H9 (cell line): ENCODE data around the gene MYO1E. TPM values are rescaled to one million over a fixed set of nuclear protein-coding genes. Genes with fewer than 3 reads are reported as not detected.

Source experiments
- DNase-seq: peaks from one replicate; pipeline ENCODE4 v3.0.0-alpha.2; 2017
- H2AFZ ChIP-seq: one replicate; pipeline ENCODE4 v1.6.1; 2013; ENCODE audit warnings: mild to moderate bottlenecking, low read length, control low read depth, moderate library complexity
- H2AK5ac ChIP-seq: 2 replicates; pipeline ENCODE4 v1.6.1; 2013; ENCODE audit warnings: low read length, control low read depth, mixed read lengths; ENCODE audit not compliant: insufficient read length
- H2BK120ac ChIP-seq: one replicate; pipeline ENCODE4 v1.6.1; 2013; ENCODE audit warnings: low read depth, mild to moderate bottlenecking, low read length, control low read depth, inconsistent platforms; ENCODE audit not compliant: poor library complexity, severe bottlenecking
- H2BK12ac ChIP-seq: 2 replicates; pipeline ENCODE4 v1.6.1; 2013; ENCODE audit warnings: low read length, control low read depth, mixed read lengths, low read depth; ENCODE audit not compliant: insufficient read length
- H2BK15ac ChIP-seq: 2 replicates; pipeline ENCODE4 v1.6.1; 2013; ENCODE audit warnings: low read depth, low read length, control low read depth
- H2BK20ac ChIP-seq: one replicate; pipeline ENCODE4 v1.6.1; 2013; ENCODE audit warnings: low read depth, mild to moderate bottlenecking, low read length, control low read depth, inconsistent platforms; ENCODE audit not compliant: poor library complexity, severe bottlenecking
- H2BK5ac ChIP-seq: 2 replicates; pipeline ENCODE4 v1.6.1; 2013; ENCODE audit warnings: low read length, control low read depth, mixed read lengths; ENCODE audit not compliant: insufficient read length
- H3K14ac ChIP-seq: 2 replicates; pipeline ENCODE4 v1.6.1; 2013; ENCODE audit warnings: low read length, control low read depth; ENCODE audit not compliant: insufficient read depth
- H3K18ac ChIP-seq: 2 replicates; pipeline ENCODE4 v1.6.1; 2013; ENCODE audit warnings: low read depth, mild to moderate bottlenecking, mixed read lengths, low read length, control low read depth; ENCODE audit not compliant: insufficient read length
- H3K23ac ChIP-seq: 2 replicates; pipeline ENCODE4 v1.6.1; 2013; ENCODE audit warnings: low read length, control low read depth, mixed read lengths, low read depth; ENCODE audit not compliant: insufficient read length
- H3K23me2 ChIP-seq: 2 replicates; pipeline ENCODE4 v1.6.1; 2013; ENCODE audit warnings: low read depth, mild to moderate bottlenecking, mixed read lengths, low read length, control low read depth; ENCODE audit not compliant: insufficient read length, poor library complexity, severe bottlenecking
- H3K27ac ChIP-seq: 2 replicates; pipeline ENCODE4 v1.5.1; 2013; ENCODE audit warnings: low read length, control low read depth, mixed read lengths, low read depth; ENCODE audit not compliant: insufficient read length
- H3K27me3 ChIP-seq: 2 replicates; pipeline ENCODE4 v1.6.1; 2013; ENCODE audit warnings: low read length, control low read depth, inconsistent platforms; ENCODE audit not compliant: insufficient read depth
- H3K4ac ChIP-seq: 2 replicates; pipeline ENCODE4 v1.6.1; 2013; ENCODE audit warnings: low read depth, mild to moderate bottlenecking, control low read depth, inconsistent platforms, low read length, moderate library complexity
- H3K4me1 ChIP-seq: 2 replicates; pipeline ENCODE4 v1.6.1; 2013; ENCODE audit warnings: low read length, control low read depth, inconsistent platforms; ENCODE audit not compliant: insufficient read depth
- H3K4me2 ChIP-seq: 2 replicates; pipeline ENCODE4 v1.6.1; 2013; ENCODE audit warnings: low read length, control low read depth, mixed read lengths; ENCODE audit not compliant: insufficient read length, insufficient read depth
- H3K56ac ChIP-seq: 2 replicates; pipeline ENCODE4 v1.6.1; 2013; ENCODE audit warnings: low read depth, mild to moderate bottlenecking, mixed read lengths, low read length, control low read depth; ENCODE audit not compliant: insufficient read length
- H3K79me1 ChIP-seq: 2 replicates; pipeline ENCODE4 v1.6.1; 2013; ENCODE audit warnings: low read depth, mild to moderate bottlenecking, moderate library complexity, low read length, control low read depth, inconsistent platforms; ENCODE audit not compliant: insufficient read depth, poor library complexity, severe bottlenecking
- H3K79me2 ChIP-seq: 2 replicates; pipeline ENCODE4 v1.6.1; 2013; ENCODE audit warnings: low read length, control low read depth, inconsistent platforms; ENCODE audit not compliant: insufficient read depth
- H3K9ac ChIP-seq: 2 replicates; pipeline ENCODE4 v1.6.1; 2013; ENCODE audit warnings: low read length, control low read depth, mixed read lengths; ENCODE audit not compliant: insufficient read length; ENCODE audit errors: extremely low read depth
- H3K9me3 ChIP-seq: one replicate; pipeline ENCODE4 v1.6.1; 2013; ENCODE audit warnings: low read depth, low read length, inconsistent platforms; ENCODE audit not compliant: control insufficient read depth
- H3T11ph ChIP-seq: one replicate; pipeline ENCODE4 v1.6.1; 2013; ENCODE audit warnings: mild to moderate bottlenecking, low read length, control low read depth, inconsistent platforms
- H4K20me1 ChIP-seq: one replicate; pipeline ENCODE4 v1.6.1; 2013; ENCODE audit not compliant: control insufficient read depth, insufficient read length, insufficient read depth
- H4K5ac ChIP-seq: 2 replicates; pipeline ENCODE4 v1.6.1; 2013; ENCODE audit warnings: low read depth, mild to moderate bottlenecking, mixed read lengths, low read length, control low read depth; ENCODE audit not compliant: insufficient read length
- H4K8ac ChIP-seq: replicated peaks from 2 replicates; pipeline ENCODE4 v1.6.1; 2013; ENCODE audit warnings: low read length, control low read depth, mixed read lengths, low read depth; ENCODE audit not compliant: insufficient read length
- H4K91ac ChIP-seq: 2 replicates; pipeline ENCODE4 v1.6.1; 2013; ENCODE audit warnings: low read depth, mild to moderate bottlenecking, moderate library complexity, mixed read lengths, low read length, control low read depth; ENCODE audit not compliant: insufficient read length
- H3K27ac Mint-ChIP-seq, 3 experiments: 2 replicates in 2 of 3; 3 replicates in 1 of 3; pipeline ENCODE4 v1.8.0; 2020 to 2021; ENCODE audit warnings: mixed read lengths in 3 of 3, mild to moderate bottlenecking in 1 of 3, moderate library complexity in 1 of 3
- H3K27me3 Mint-ChIP-seq: 2 replicates; pipeline ENCODE4 v1.8.0; 2021; ENCODE audit warnings: low read depth, mild to moderate bottlenecking, moderate library complexity, mixed read lengths
- H3K36me3 Mint-ChIP-seq, 3 experiments: 2 replicates in 2 of 3; 3 replicates in 1 of 3; pipeline ENCODE4 v1.8.0; 2020 to 2021; ENCODE audit warnings: low read depth in 3 of 3, mixed read lengths in 3 of 3; ENCODE audit not compliant: insufficient read depth in 1 of 3
- H3K4me1 Mint-ChIP-seq, 2 experiments: 2 replicates each; pipeline ENCODE4 v1.8.0; 2020; ENCODE audit warnings: mixed read lengths in 2 of 2
- H3K4me3 Mint-ChIP-seq, 2 experiments: 2 replicates in 1 of 2; 3 replicates in 1 of 2; pipeline ENCODE4 v1.8.0; 2020 to 2021; ENCODE audit warnings: mild to moderate bottlenecking in 2 of 2, mixed read lengths in 2 of 2, moderate library complexity in 1 of 2
- H3K9me3 Mint-ChIP-seq, 2 experiments: 2 replicates in 1 of 2; 3 replicates in 1 of 2; pipeline ENCODE4 v1.8.0; 2020; ENCODE audit warnings: mild to moderate bottlenecking in 2 of 2, mixed read lengths in 2 of 2, moderate library complexity in 1 of 2
- WGBS: extraction: QIAGEN DNeasy Blood & Tissue Kit; methylation state at CpG from one replicate; pipeline ENCODE4 v1.1.7; 2013; ENCODE audit warnings: missing lambda C conversion rate, low lambda C conversion rate, mixed read lengths; ENCODE audit not compliant: insufficient read length; ENCODE audit errors: extremely low coverage; 5-methylcytosine and 5-hydroxymethylcytosine counted together
- total RNA-seq: library from RNA; stranded (reverse); gene quantifications from 2 replicates; pipeline ENCODE4 v1.2.1, GENCODE V29; 2021
- TF ChIP-seq, protein P1 (sequence below): fragments of 200-600 bp; sonication (generic); conservative IDR thresholded peaks from 3 replicates; pipeline ENCODE4 v1.8.0; 2021; ENCODE audit warnings: antibody characterized with exemption, mild to moderate bottlenecking

Gene MYO1E
- total RNA-seq, 1 experiment from 2014 or later: 235 TPM

- H3K9me3 Mint-ChIP-seq: no peaks in the 10 kb centered on the region
- Histone ChIP-seq H3K9ac (no peak overlapping the region), H3K4me1 (peaks cover 2% of the 10 kb centered on the region; the same call in 1 of the 2 replicates), H2BK12ac (no peak overlapping the region), H3K18ac (no peak overlapping the region), H3K27me3 (no peaks in the 10 kb centered on the region), H2BK15ac (no peak overlapping the region), H4K20me1 (no peaks in the 10 kb centered on the region), H4K5ac (no peak overlapping the region), H2AK5ac (no peak overlapping the region), H2BK120ac (peak overlapping the region; percentile 65), H3K4ac (no peak overlapping the region), H3K23ac (no peak overlapping the region), H3T11ph (no peak overlapping the region), H3K56ac (no peak overlapping the region), H3K14ac (no peak overlapping the region), H2AFZ (no peak overlapping the region), H2BK5ac (no peak overlapping the region), H3K23me2 (no peaks in the 10 kb centered on the region), H3K9me3 (no peaks in the 10 kb centered on the region), H2BK20ac (no peak overlapping the region), H4K91ac (no peak overlapping the region), H3K4me2 (no peak overlapping the region), H3K79me1 (no peaks in the 10 kb centered on the region), H3K27ac (no peak overlapping the region), H3K79me2 (no peaks in the 10 kb centered on the region; the same call in 1 of the 2 replicates), H4K8ac (no peak overlapping the region)
- TF ChIP-seq, protein P1, sequence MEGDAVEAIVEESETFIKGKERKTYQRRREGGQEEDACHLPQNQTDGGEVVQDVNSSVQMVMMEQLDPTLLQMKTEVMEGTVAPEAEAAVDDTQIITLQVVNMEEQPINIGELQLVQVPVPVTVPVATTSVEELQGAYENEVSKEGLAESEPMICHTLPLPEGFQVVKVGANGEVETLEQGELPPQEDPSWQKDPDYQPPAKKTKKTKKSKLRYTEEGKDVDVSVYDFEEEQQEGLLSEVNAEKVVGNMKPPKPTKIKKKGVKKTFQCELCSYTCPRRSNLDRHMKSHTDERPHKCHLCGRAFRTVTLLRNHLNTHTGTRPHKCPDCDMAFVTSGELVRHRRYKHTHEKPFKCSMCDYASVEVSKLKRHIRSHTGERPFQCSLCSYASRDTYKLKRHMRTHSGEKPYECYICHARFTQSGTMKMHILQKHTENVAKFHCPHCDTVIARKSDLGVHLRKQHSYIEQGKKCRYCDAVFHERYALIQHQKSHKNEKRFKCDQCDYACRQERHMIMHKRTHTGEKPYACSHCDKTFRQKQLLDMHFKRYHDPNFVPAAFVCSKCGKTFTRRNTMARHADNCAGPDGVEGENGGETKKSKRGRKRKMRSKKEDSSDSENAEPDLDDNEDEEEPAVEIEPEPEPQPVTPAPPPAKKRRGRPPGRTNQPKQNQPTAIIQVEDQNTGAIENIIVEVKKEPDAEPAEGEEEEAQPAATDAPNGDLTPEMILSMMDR: no peak
- H3K4me3 Mint-ChIP-seq: no peak overlapping the region
- peaks cover 39 to 46% of the 10 kb centered on the region in 2 experiments for H3K4me1 Mint-ChIP-seq
- no peak for DNase-seq
- H3K27ac Mint-ChIP-seq: peak overlapping the region in 1 of 3 experiments; percentile 74; a peak in 1 of 7 replicates
- WGBS: no CpG with 5 or more reads among the region's 15 CpGs
- no peaks in the 10 kb centered on the region; a peak in 1 of 7 replicates for H3K36me3 Mint-ChIP-seq
- no peaks in the 10 kb centered on the region for H3K27me3 Mint-ChIP-seq
Measured at GRCh38 chr15:59304034-59304795, 68.5 kb downstream of the MYO1E start.
